Neural cell (in vitro differentiated cells): ENCODE data around the gene CUBN. TPM values are rescaled to one million over a fixed set of nuclear protein-coding genes. Genes with fewer than 3 reads are reported as not detected.

Source experiments
- H2AFZ ChIP-seq: fragments of 200-600, 300-800 bp; sonication (generic), shearing (Covaris generic); 2 replicates; pipeline ENCODE4 v1.6.0; 2014; ENCODE audit warnings: low read depth, mild to moderate bottlenecking, antibody characterized with exemption, low read length, moderate library complexity
- H3F3A ChIP-seq: fragments of 200-600 bp; shearing (Covaris generic); 2 replicates; pipeline ENCODE4 v1.6.1; 2016; ENCODE audit warnings: mild to moderate bottlenecking, moderate library complexity, mixed read lengths, antibody characterized with exemption, low read length; ENCODE audit not compliant: insufficient read depth, poor library complexity, severe bottlenecking
- H3K27ac ChIP-seq: fragments of 200-600, 300-800 bp; sonication (generic), shearing (Covaris generic); 2 replicates; pipeline ENCODE4 v1.5.1; 2014; ENCODE audit warnings: mild to moderate bottlenecking, low read length, moderate library complexity
- H3K27me3 ChIP-seq: fragments of 300-800, 200-600 bp; sonication (generic), shearing (Covaris generic); 2 replicates; pipeline ENCODE4 v1.6.0; 2014; ENCODE audit warnings: mild to moderate bottlenecking, low read depth, low read length, moderate library complexity; ENCODE audit not compliant: insufficient read depth
- H3K36me3 ChIP-seq: fragments of 300-800, 200-600 bp; sonication (generic), shearing (Covaris generic); 2 replicates; pipeline ENCODE4 v1.5.1; 2014; ENCODE audit warnings: mild to moderate bottlenecking, antibody characterized with exemption, low read length, moderate library complexity; ENCODE audit not compliant: insufficient read depth
- H3K4me2 ChIP-seq: fragments of 300-800, 200-600 bp; sonication (generic), shearing (Covaris generic); 2 replicates; pipeline ENCODE4 v1.6.0; 2014; ENCODE audit warnings: mild to moderate bottlenecking, low read length
- H3K4me3 ChIP-seq: fragments of 300-800, 200-600 bp; sonication (generic), shearing (Covaris generic); 2 replicates; pipeline ENCODE4 v1.5.1; 2014; ENCODE audit warnings: mild to moderate bottlenecking, low read length, moderate library complexity
- H3K79me2 ChIP-seq: fragments of 200-600 bp; shearing (Covaris generic); replicated peaks from 2 replicates; pipeline ENCODE4 v1.6.0; 2014; ENCODE audit warnings: mild to moderate bottlenecking, low read length, moderate library complexity; ENCODE audit not compliant: insufficient read depth
- H3K9ac ChIP-seq: fragments of 300-800, 200-600 bp; sonication (generic), shearing (Covaris generic); 2 replicates; pipeline ENCODE4 v1.6.1; 2016; ENCODE audit warnings: mild to moderate bottlenecking, low read length, mixed read lengths
- H3K9me2 ChIP-seq: fragments of 200-600 bp; shearing (Covaris generic); 2 replicates; pipeline ENCODE4 v1.6.1; 2016; ENCODE audit warnings: mild to moderate bottlenecking, low read length, mixed read lengths; ENCODE audit not compliant: insufficient read depth
- H3K9me3 ChIP-seq: fragments of 200-600, 300-800 bp; sonication (generic), shearing (Covaris generic); 2 replicates; pipeline ENCODE4 v1.6.1; 2016; ENCODE audit warnings: mild to moderate bottlenecking, mixed run types, low read length, moderate library complexity, mixed read lengths
- H4K20me1 ChIP-seq: fragments of 200-600 bp; shearing (Covaris generic); 2 replicates; pipeline ENCODE4 v1.6.1; 2016; ENCODE audit warnings: mild to moderate bottlenecking, mixed run types; ENCODE audit not compliant: insufficient read depth
- CTCF ChIP-seq: fragments of 450-650 bp; IDR thresholded peaks from 2 replicates; pipeline ENCODE4 v1.5.1; 2014; ENCODE audit warnings: antibody characterized with exemption, mild to moderate bottlenecking, moderate library complexity; ENCODE audit not compliant: poor library complexity, severe bottlenecking
- EP300 ChIP-seq: fragments of 450-650 bp; conservative IDR thresholded peaks from 2 replicates; pipeline ENCODE4 v1.6.1; 2014; ENCODE audit warnings: antibody characterized with exemption, mild to moderate bottlenecking, moderate library complexity; ENCODE audit not compliant: poor library complexity, severe bottlenecking
- EZH2 ChIP-seq: fragments of 200-600, 300-800 bp; shearing (Covaris generic), sonication (generic); IDR thresholded peaks from 2 replicates; pipeline ENCODE4 v1.6.1; 2014; ENCODE audit warnings: antibody characterized with exemption, low read length, borderline replicate concordance, mild to moderate bottlenecking; ENCODE audit not compliant: insufficient read depth, poor library complexity, severe bottlenecking
- MXI1 ChIP-seq: fragments of 450-650 bp; conservative IDR thresholded peaks from 2 replicates; pipeline ENCODE4 v1.6.1; 2014; ENCODE audit warnings: antibody characterized with exemption, mild to moderate bottlenecking; ENCODE audit not compliant: poor library complexity, severe bottlenecking
- POLR2AphosphoS5 ChIP-seq: IDR thresholded peaks from 2 replicates; pipeline ENCODE4 v1.6.1; 2012
- RAD21 ChIP-seq: fragments of 450-650 bp; conservative IDR thresholded peaks from 2 replicates; pipeline ENCODE4 v1.6.1; 2014; ENCODE audit warnings: antibody characterized with exemption, mild to moderate bottlenecking, moderate library complexity
- REST ChIP-seq: IDR thresholded peaks from 2 replicates; pipeline ENCODE4 v1.6.1; 2012; ENCODE audit warnings: borderline replicate concordance
- SMC3 ChIP-seq: fragments of 450-650 bp; conservative IDR thresholded peaks from 2 replicates; pipeline ENCODE4 v1.6.1; 2014; ENCODE audit warnings: antibody characterized with exemption, mild to moderate bottlenecking, moderate library complexity; ENCODE audit not compliant: poor library complexity
- TAF1 ChIP-seq: IDR thresholded peaks from 2 replicates; pipeline ENCODE4 v1.6.1; 2012; ENCODE audit warnings: low read depth
- polyA plus RNA-seq: library from polyadenylated mRNA; depleted of rRNA; stranded (reverse); fragments of >200 nt; gene quantifications from 2 replicates; pipeline ENCODE4 v1.2.3, GENCODE V29; 2014

CUBN gene
- polyA plus RNA-seq, 1 donor from 2014 or later = 7.1 TPM

- Histone ChIP-seq H3K27ac (no peak overlapping the region), H3K9ac (no peak overlapping the region)
Observed at GRCh38 chr10:17001297-17001744, 128.3 kb downstream of the CUBN start.

More at GRCh38 chr10:17001297-17001744, 128.3 kb downstream of the CUBN start:
- H3F3A ChIP-seq = no peaks in the 10 kb centered on the region
- H3K36me3 ChIP-seq = no peaks in the 10 kb centered on the region
- H3K9me2 ChIP-seq = no peaks in the 10 kb centered on the region
- no peaks in the 10 kb centered on the region for H3K79me2 ChIP-seq
- no peak overlapping the region for H3K4me2 ChIP-seq
- H3K4me3 ChIP-seq = no peak overlapping the region
- no peaks in the 10 kb centered on the region for H3K27me3 ChIP-seq
- no peaks in the 10 kb centered on the region for H4K20me1 ChIP-seq
- TF ChIP-seq CTCF (no peak), REST (no peak), EP300 (no peak), SMC3 (no peak), POLR2AphosphoS5 (no peak), MXI1 (no peak), RAD21 (no peak), TAF1 (no peak), EZH2 (no peak)
- H3K9me3 ChIP-seq = no peaks in the 10 kb centered on the region
- H2AFZ ChIP-seq = no peak overlapping the region
